ENCODE data around the gene NOC4L.

DNA sequence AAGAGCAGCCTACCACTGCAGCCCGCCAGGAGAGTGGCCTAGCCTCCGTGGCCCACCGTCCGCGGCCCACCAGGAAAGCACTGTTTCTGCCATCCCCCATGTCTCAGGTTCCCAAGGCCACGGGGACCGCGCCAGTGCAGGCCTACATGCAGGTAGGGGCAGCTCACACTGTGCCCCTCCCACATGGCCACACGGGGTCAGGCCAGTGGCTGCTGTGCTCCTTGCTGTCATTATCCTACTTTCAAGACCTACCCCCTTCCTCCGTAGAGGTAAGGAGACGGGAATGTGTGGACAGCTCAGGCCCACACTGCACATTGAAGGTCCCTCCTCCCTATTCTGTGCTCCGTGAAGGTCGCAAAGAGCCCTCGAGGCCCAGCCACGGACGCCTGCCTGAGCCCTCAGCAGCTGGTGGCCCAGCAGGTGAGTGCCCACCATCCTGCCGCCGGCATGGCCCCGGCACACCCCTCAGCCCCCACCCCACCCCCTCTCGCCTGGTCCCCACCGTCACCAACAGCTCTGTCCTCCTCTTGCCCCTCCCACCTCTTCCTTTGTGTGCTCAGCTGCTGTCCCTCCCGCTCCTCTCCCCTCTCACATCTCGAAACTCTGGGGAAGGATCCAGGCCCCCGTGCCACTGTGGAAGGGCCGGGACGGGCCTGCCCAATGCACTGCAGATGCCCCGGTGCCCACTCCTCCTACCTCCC, 10.2 kb upstream of the NOC4L start:
- TF ChIP-seq, protein P1, sequence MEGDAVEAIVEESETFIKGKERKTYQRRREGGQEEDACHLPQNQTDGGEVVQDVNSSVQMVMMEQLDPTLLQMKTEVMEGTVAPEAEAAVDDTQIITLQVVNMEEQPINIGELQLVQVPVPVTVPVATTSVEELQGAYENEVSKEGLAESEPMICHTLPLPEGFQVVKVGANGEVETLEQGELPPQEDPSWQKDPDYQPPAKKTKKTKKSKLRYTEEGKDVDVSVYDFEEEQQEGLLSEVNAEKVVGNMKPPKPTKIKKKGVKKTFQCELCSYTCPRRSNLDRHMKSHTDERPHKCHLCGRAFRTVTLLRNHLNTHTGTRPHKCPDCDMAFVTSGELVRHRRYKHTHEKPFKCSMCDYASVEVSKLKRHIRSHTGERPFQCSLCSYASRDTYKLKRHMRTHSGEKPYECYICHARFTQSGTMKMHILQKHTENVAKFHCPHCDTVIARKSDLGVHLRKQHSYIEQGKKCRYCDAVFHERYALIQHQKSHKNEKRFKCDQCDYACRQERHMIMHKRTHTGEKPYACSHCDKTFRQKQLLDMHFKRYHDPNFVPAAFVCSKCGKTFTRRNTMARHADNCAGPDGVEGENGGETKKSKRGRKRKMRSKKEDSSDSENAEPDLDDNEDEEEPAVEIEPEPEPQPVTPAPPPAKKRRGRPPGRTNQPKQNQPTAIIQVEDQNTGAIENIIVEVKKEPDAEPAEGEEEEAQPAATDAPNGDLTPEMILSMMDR (optimal IDR thresholded peaks at IDR 0.05 in 1 of 3, IDR thresholded peaks at IDR 0.05 in 1 of 3, conservative IDR thresholded peaks at IDR 0.05 in 1 of 3; ENCODE audit: extremely low read depth in 1 of 3, insufficient read depth in 2 of 3, low read length in 3 of 3), result peak in 1 of 3 experiments; percentile 9
- no peak for TF ChIP-seq EZH2 (IDR thresholded peaks at IDR 0.05; ENCODE audit: low read length)

Data from keratinocyte (primary cell).